ENCODE data around the gene SPSB4. TPM values are rescaled to one million over a fixed set of nuclear protein-coding genes. Genes with fewer than 3 reads are reported as not detected.

SPSB4 gene
- total RNA-seq, 1 donor from 2014 or later, result 2.2 TPM

GRCh38 chr3:141049681-141050080 is 1.5 kb upstream of the SPSB4 start:
- no peaks in the 10 kb centered on the region for H3K9me3 Mint-ChIP-seq (ENCODE audit: unreplicated experiment)
- Histone ChIP-seq H3K79me2 (ENCODE audit: insufficient read depth, low read length) (no peaks in the 10 kb centered on the region), H3K36me3 (ENCODE audit: insufficient read depth, low read length) (no peaks in the 10 kb centered on the region), H3K9me3 (ENCODE audit: insufficient read depth, low read depth, low read length) (no peaks in the 10 kb centered on the region), H3K9ac (ENCODE audit: low read length) (no peak overlapping the region), H3K4me1 (ENCODE audit: insufficient read depth, low read length) (peaks cover 12% of the 10 kb centered on the region), H3K27ac (ENCODE audit: low read depth, low read length) (no peak overlapping the region), H3K4me3 (ENCODE audit: insufficient read depth, low read depth, low read length) (no peak overlapping the region), H2AFZ (ENCODE audit: low read depth, low read length) (no peak overlapping the region), H3K4me2 (ENCODE audit: low read length) (no peak overlapping the region), H3K27me3 (ENCODE audit: insufficient read depth, low read length) (peaks cover 47% of the 10 kb centered on the region), H4K20me1 (ENCODE audit: insufficient read depth, low read length) (no peaks in the 10 kb centered on the region)
- TF ChIP-seq CTCF (IDR thresholded peaks at IDR 0.05; ENCODE audit: insufficient read depth, low read depth, low read length), result peak; percentile 24
- no peak for TF ChIP-seq EZH2 (IDR thresholded peaks at IDR 0.05; ENCODE audit: insufficient read depth, low read length)
- DNase-seq (ENCODE audit: low read depth), result no peak
- peaks cover 6% of the 10 kb centered on the region for H3K4me1 Mint-ChIP-seq (ENCODE audit: low read depth, unreplicated experiment)
- H3K27ac Mint-ChIP-seq (ENCODE audit: unreplicated experiment), result no peak overlapping the region
- FAIRE-seq, result no peak
- peaks cover 47% of the 10 kb centered on the region for H3K27me3 Mint-ChIP-seq (ENCODE audit: low read depth, unreplicated experiment)
- H3K36me3 Mint-ChIP-seq (ENCODE audit: low read depth, unreplicated experiment), result no peaks in the 10 kb centered on the region
- no peak overlapping the region for H3K4me3 Mint-ChIP-seq (ENCODE audit: unreplicated experiment)

GRCh38 chr3:141051443-141052200 is 475 bp downstream of the SPSB4 start:
- DNase-seq (ENCODE audit: low read depth) (peak; percentile 34), FAIRE-seq (no peak)
- Histone ChIP-seq H3K27me3 (ENCODE audit: insufficient read depth, low read length) (peaks cover 44% of the 10 kb centered on the region), H3K4me2 (ENCODE audit: low read length) (peak overlapping the region; percentile 86), H3K4me3 (ENCODE audit: insufficient read depth, low read depth, low read length) (peak overlapping the region; percentile 52), H3K36me3 (ENCODE audit: insufficient read depth, low read length) (no peaks in the 10 kb centered on the region), H4K20me1 (ENCODE audit: insufficient read depth, low read length) (no peaks in the 10 kb centered on the region), H3K4me1 (ENCODE audit: insufficient read depth, low read length) (peaks cover 12% of the 10 kb centered on the region), H3K9ac (ENCODE audit: low read length) (no peak overlapping the region), H3K9me3 (ENCODE audit: insufficient read depth, low read depth, low read length) (no peaks in the 10 kb centered on the region), H3K27ac (ENCODE audit: low read depth, low read length) (no peak overlapping the region), H2AFZ (ENCODE audit: low read depth, low read length) (peak overlapping the region; percentile 68), H3K79me2 (ENCODE audit: insufficient read depth, low read length) (no peaks in the 10 kb centered on the region)
- Mint-ChIP-seq H3K27ac (ENCODE audit: unreplicated experiment) (peak overlapping the region; percentile 5), H3K9me3 (ENCODE audit: unreplicated experiment) (peaks cover 3% of the 10 kb centered on the region), H3K36me3 (ENCODE audit: low read depth, unreplicated experiment) (peaks cover 5% of the 10 kb centered on the region), H3K27me3 (ENCODE audit: low read depth, unreplicated experiment) (peaks cover 65% of the 10 kb centered on the region), H3K4me3 (ENCODE audit: unreplicated experiment) (peak overlapping the region; percentile 87), H3K4me1 (ENCODE audit: low read depth, unreplicated experiment) (peaks cover 7% of the 10 kb centered on the region)
- TF ChIP-seq CTCF (IDR thresholded peaks at IDR 0.05; ENCODE audit: insufficient read depth, low read depth, low read length), result no peak
- no peak for TF ChIP-seq EZH2 (IDR thresholded peaks at IDR 0.05; ENCODE audit: insufficient read depth, low read length)
